Smooth muscle cell (in vitro differentiated cells): ENCODE results near the gene DBNL. TPM values are rescaled to one million over a fixed set of nuclear protein-coding genes. Genes with fewer than 3 reads are reported as not detected.

Experiments
- DNase-seq: peaks from one replicate; lab custom pipeline; 2025; ENCODE audit not compliant: unreplicated experiment; lab: John Stamatoyannopoulos, UW
- H2AFZ ChIP-seq: fragments of 200-600 bp; sonication (generic); 2 replicates; pipeline ENCODE4 v1.6.0; 2016; ENCODE audit warnings: antibody characterized with exemption, low read depth, mild to moderate bottlenecking
- H3F3A ChIP-seq: fragments of 200-600 bp; sonication (generic); 2 replicates; pipeline ENCODE4 v1.6.0; 2017; ENCODE audit warnings: antibody characterized with exemption, low read depth
- H3K27ac ChIP-seq: fragments of 200-600 bp; sonication (generic); 2 replicates; pipeline ENCODE4 v1.5.1; 2016; ENCODE audit warnings: low read depth, mild to moderate bottlenecking
- H3K27me3 ChIP-seq: fragments of 200-600 bp; sonication (generic); 2 replicates; pipeline ENCODE4 v1.6.1; 2016; ENCODE audit warnings: low read depth, mild to moderate bottlenecking
- H3K36me3 ChIP-seq: fragments of 200-600 bp; sonication (generic); 2 replicates; pipeline ENCODE4 v1.5.1; 2016; ENCODE audit warnings: low read depth
- H3K4me1 ChIP-seq: fragments of 200-600 bp; sonication (generic); 2 replicates; pipeline ENCODE4 v1.5.1; 2016; ENCODE audit warnings: low read depth
- H3K4me2 ChIP-seq: fragments of 200-600 bp; sonication (generic); 2 replicates; pipeline ENCODE4 v1.6.0; 2016; ENCODE audit warnings: mild to moderate bottlenecking
- H3K4me3 ChIP-seq: fragments of 200-600 bp; sonication (generic); 2 replicates; pipeline ENCODE4 v1.5.1; 2016; ENCODE audit warnings: mild to moderate bottlenecking
- H3K79me2 ChIP-seq: fragments of 200-600 bp; sonication (generic); 2 replicates; pipeline ENCODE4 v1.6.0; 2016; ENCODE audit warnings: low read depth, mild to moderate bottlenecking
- H3K9ac ChIP-seq: fragments of 200-600 bp; sonication (generic); 2 replicates; pipeline ENCODE4 v1.6.0; 2016; ENCODE audit warnings: low read depth
- H3K9me3 ChIP-seq: fragments of 200-600 bp; sonication (generic); replicated peaks from 2 replicates; pipeline ENCODE4 v1.5.1; 2016; ENCODE audit warnings: low read depth
- H4K20me1 ChIP-seq: fragments of 200-600 bp; sonication (generic); 2 replicates; pipeline ENCODE4 v1.6.0; 2016; ENCODE audit warnings: low read depth
- WGBS: methylation state at CpG from one replicate; pipeline ENCODE4 v1.1.7; 2016; ENCODE audit warnings: low lambda C conversion rate; 5-methylcytosine and 5-hydroxymethylcytosine counted together
- polyA plus RNA-seq: library from polyadenylated mRNA; unstranded; fragments of >200 nt; fragmentation: Nextera tagmentation; extraction: Ambion mirVana; gene quantifications from 2 replicates; pipeline ENCODE4 v1.2.1, GENCODE V29; 2016
- total RNA-seq: library from RNA; depleted of rRNA; stranded (reverse); fragments of >200 nt; gene quantifications from 2 replicates; pipeline ENCODE4 v1.2.3, GENCODE V29; 2014
- TF ChIP-seq, protein P1 (sequence below): fragments of 200-600 bp; sonication (generic); IDR thresholded peaks from 2 replicates; pipeline ENCODE4 v1.5.1; 2017; ENCODE audit warnings: borderline replicate concordance, mild to moderate bottlenecking, antibody characterized with exemption; ENCODE audit not compliant: insufficient read depth, poor library complexity, severe bottlenecking

Gene DBNL
- total and polyA plus RNA-seq, 2 experiments from 2014 or later = 55.1 to 98.4 TPM

DNA sequence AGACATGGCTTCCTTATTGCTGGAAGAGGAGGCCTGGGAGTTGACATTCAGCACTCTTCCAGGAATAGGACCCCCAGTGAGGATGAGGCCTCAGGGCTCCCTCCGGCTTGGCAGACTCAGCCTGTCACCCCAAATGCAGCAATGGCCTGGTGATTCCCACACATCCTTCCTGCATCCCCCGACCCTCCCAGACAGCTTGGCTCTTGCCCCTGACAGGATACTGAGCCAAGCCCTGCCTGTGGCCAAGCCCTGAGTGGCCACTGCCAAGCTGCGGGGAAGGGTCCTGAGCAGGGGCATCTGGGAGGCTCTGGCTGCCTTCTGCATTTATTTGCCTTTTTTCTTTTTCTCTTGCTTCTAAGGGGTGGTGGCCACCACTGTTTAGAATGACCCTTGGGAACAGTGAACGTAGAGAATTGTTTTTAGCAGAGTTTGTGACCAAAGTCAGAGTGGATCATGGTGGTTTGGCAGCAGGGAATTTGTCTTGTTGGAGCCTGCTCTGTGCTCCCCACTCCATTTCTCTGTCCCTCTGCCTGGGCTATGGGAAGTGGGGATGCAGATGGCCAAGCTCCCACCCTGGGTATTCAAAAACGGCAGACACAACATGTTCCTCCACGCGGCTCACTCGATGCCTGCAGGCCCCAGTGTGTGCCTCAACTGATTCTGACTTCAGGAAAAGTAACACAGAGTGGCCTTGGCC, 16.6 kb downstream of the DBNL start:
- no peaks in the 10 kb centered on the region for H3K9me3 ChIP-seq
- TF ChIP-seq, protein P1, sequence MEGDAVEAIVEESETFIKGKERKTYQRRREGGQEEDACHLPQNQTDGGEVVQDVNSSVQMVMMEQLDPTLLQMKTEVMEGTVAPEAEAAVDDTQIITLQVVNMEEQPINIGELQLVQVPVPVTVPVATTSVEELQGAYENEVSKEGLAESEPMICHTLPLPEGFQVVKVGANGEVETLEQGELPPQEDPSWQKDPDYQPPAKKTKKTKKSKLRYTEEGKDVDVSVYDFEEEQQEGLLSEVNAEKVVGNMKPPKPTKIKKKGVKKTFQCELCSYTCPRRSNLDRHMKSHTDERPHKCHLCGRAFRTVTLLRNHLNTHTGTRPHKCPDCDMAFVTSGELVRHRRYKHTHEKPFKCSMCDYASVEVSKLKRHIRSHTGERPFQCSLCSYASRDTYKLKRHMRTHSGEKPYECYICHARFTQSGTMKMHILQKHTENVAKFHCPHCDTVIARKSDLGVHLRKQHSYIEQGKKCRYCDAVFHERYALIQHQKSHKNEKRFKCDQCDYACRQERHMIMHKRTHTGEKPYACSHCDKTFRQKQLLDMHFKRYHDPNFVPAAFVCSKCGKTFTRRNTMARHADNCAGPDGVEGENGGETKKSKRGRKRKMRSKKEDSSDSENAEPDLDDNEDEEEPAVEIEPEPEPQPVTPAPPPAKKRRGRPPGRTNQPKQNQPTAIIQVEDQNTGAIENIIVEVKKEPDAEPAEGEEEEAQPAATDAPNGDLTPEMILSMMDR = no peak
- no peaks in the 10 kb centered on the region for H3K27me3 ChIP-seq
- H3K27ac ChIP-seq = no peak overlapping the region
- H3K4me2 ChIP-seq = no peak overlapping the region
- peaks cover 6% of the 10 kb centered on the region for H3K4me1 ChIP-seq
- H4K20me1 ChIP-seq = peaks cover 32% of the 10 kb centered on the region
- 97% methylated on average over 8 of the region's 8 CpGs for WGBS
- H3K36me3 ChIP-seq = no peaks in the 10 kb centered on the region
- no peak overlapping the region for H3K4me3 ChIP-seq
- H3F3A ChIP-seq = no peaks in the 10 kb centered on the region
- H2AFZ ChIP-seq = no peak overlapping the region
- no peak for DNase-seq
- no peaks in the 10 kb centered on the region for H3K79me2 ChIP-seq
- no peak overlapping the region for H3K9ac ChIP-seq

DNA sequence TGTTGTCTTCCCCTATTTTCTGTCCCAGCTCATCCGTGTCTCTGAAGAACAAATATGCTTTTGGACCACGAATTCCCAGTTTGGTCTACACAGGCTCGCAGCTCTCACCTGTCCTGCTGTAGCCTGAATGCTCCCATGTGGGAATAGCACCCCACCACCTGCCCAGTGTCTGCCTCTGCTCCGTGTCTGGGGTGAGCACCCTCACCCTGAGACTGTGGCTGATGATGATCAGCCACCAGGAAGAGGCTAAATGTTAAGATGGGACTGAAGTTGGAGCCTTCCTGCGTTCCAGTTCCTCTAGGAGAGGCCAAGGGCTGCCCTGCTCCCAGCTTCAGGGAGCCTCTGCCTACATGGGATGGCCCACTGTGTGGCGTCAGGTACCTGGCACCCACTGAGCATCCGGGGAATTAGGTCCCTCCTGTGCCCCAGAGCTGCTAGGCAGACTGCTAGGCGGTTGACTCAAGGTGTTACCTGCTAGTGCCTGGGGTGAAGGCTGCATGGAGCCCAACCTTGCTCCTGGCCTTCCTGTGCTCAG, 17.2 kb downstream of the DBNL start:
- DNase-seq = no peak
- no peak overlapping the region for H3K9ac ChIP-seq
- TF ChIP-seq, protein P1 = no peak
- H2AFZ ChIP-seq = no peak overlapping the region
- no peaks in the 10 kb centered on the region for H3F3A ChIP-seq
- H4K20me1 ChIP-seq = peaks cover 26% of the 10 kb centered on the region
- H3K4me3 ChIP-seq = no peak overlapping the region
- no peaks in the 10 kb centered on the region for H3K36me3 ChIP-seq
- H3K4me2 ChIP-seq = no peak overlapping the region
- no peak overlapping the region for H3K27ac ChIP-seq
- H3K4me1 ChIP-seq = peaks cover 6% of the 10 kb centered on the region
- no peaks in the 10 kb centered on the region for H3K79me2 ChIP-seq
- no peaks in the 10 kb centered on the region for H3K9me3 ChIP-seq
- 96% methylated on average over 8 of the region's 8 CpGs for WGBS
- no peaks in the 10 kb centered on the region for H3K27me3 ChIP-seq

DNA sequence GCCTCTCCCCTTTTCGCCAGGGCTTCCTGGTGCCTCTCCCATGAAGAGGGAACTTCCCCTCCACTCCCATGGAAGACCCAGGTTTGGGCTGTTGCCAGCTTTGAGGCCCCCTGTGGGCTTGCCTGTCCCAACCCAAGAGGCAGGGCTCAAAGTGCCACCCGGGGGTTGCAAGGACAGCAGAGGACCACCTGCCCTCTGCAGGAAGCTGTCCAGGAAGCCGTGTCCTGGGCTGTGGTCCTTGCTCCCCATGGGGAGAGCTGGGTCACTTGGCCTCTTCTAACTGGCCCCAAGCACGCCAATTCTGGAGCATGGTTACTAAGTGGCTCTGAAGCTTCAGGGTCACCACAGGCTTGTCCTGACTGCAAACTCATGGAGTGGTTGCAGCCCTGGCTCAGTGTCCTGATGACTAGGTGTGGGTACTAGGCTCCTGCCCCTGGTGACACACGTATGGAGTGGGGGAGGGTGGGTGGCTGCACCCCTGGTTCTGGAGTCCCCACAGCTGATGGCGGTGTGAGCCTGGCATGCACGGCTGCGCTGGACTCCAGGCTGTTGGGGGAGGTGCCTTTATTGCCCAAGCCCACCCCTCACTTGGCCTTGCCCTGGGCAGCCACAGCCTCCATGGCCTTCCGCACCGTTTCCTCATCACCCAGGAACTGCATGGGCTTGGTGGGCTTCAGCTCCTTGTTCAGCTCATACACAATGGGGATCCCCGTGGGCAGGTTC, 17.8 kb downstream of the DBNL start:
- H4K20me1 ChIP-seq = peaks cover 20% of the 10 kb centered on the region
- no peak overlapping the region for H2AFZ ChIP-seq
- no peak for DNase-seq
- WGBS = 97% methylated on average over 10 of the region's 11 CpGs
- H3K4me2 ChIP-seq = no peak overlapping the region
- no peaks in the 10 kb centered on the region for H3K79me2 ChIP-seq
- no peak overlapping the region for H3K4me3 ChIP-seq
- no peaks in the 10 kb centered on the region for H3K27me3 ChIP-seq
- no peaks in the 10 kb centered on the region for H3K36me3 ChIP-seq
- H3K9ac ChIP-seq = no peak overlapping the region
- no peak overlapping the region for H3K27ac ChIP-seq
- no peaks in the 10 kb centered on the region for H3F3A ChIP-seq
- peaks cover 6% of the 10 kb centered on the region for H3K4me1 ChIP-seq
- no peaks in the 10 kb centered on the region for H3K9me3 ChIP-seq
- TF ChIP-seq, protein P1 = no peak
